K562 (cell line): ENCODE measurements around the gene ACSS1.

Experiments
- SLC30A9 ChIP-seq: fragments of 250-450 bp; sonication (Bioruptor Pico); IDR thresholded peaks from 2 replicates; pipeline ENCODE4 v1.8.0; 2022; ENCODE audit warnings: mild to moderate bottlenecking, moderate library complexity
- ZNF316 ChIP-seq: fragments of 450-650 bp; IDR thresholded peaks from 2 replicates; pipeline ENCODE4 v1.6.1; 2016
- ZNF583 ChIP-seq: fragments of 250-450 bp; sonication (Bioruptor Pico); IDR thresholded peaks from 2 replicates; pipeline ENCODE4 v1.4.0; 2020
- ZNF586 ChIP-seq: fragments of 450-650 bp; formaldehyde crosslinking; conservative IDR thresholded peaks from 2 replicates; pipeline ENCODE4 v1.4.0; 2020; ENCODE audit warnings: mild to moderate bottlenecking, moderate library complexity
- TF ChIP-seq, protein P1 (sequence below): sonication (generic); formaldehyde crosslinking; IDR thresholded peaks from 2 replicates; pipeline ENCODE4 v1.8.1; 2023; ENCODE audit warnings: mild to moderate bottlenecking, missing genetic modification reagents

DNA sequence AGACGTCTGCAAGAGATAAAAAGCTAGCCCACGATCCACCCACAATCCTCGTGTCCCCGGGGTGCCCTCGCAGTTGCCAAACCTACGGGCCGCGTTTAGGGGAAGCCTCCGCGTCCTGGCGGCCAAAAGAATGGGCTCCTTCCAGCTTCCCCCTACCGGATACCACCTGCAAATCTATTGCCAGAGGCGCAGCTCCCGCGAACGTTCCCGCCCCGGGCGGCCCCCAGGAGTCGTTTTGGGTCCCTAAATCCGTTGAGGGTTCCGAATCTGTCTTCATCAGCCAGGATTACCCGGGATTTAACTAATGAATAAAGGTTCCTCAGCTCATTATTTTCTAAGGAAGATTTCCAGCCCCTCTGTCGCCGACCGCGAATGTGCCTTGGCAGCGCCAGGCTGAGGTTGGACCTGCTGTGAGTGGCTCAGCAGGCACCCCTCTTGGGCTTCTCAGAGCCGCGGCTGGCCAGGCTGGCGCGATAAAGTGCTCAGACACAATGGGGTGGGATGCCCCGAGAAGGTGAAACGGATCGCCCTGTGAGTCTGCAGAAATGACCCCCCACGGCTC, 26.8 kb upstream of the ACSS1 start:
- TF ChIP-seq, protein P1, sequence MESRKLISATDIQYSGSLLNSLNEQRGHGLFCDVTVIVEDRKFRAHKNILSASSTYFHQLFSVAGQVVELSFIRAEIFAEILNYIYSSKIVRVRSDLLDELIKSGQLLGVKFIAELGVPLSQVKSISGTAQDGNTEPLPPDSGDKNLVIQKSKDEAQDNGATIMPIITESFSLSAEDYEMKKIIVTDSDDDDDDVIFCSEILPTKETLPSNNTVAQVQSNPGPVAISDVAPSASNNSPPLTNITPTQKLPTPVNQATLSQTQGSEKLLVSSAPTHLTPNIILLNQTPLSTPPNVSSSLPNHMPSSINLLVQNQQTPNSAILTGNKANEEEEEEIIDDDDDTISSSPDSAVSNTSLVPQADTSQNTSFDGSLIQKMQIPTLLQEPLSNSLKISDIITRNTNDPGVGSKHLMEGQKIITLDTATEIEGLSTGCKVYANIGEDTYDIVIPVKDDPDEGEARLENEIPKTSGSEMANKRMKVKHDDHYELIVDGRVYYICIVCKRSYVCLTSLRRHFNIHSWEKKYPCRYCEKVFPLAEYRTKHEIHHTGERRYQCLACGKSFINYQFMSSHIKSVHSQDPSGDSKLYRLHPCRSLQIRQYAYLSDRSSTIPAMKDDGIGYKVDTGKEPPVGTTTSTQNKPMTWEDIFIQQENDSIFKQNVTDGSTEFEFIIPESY (CRISPR knock-in tag): no peak
- no peak for TF ChIP-seq ZNF586
- no peak for TF ChIP-seq ZNF583 (CRISPR knock-in tag)
- TF ChIP-seq ZNF316: no peak
- no peak for TF ChIP-seq SLC30A9 (CRISPR knock-in tag)
